Esophagus muscularis mucosa (tissue), 4 donors: Measurements from ENCODE around the gene RELT. TPM values are rescaled to one million over a fixed set of nuclear protein-coding genes. Genes with fewer than 3 reads are reported as not detected.

ENCODE experiments used
- DNase-seq: peaks from one replicate; pipeline ENCODE4 v3.0.0-alpha.2; 2017; ENCODE audit errors: extremely low spot score
- H3K27ac ChIP-seq, 4 donors: fragments of 200-600 bp; sonication (generic); replicated peaks in 1 of 4; 1 replicate in 3 of 4; 2 replicates in 1 of 4; pipeline ENCODE4 v1.5.1; 2016 to 2019; ENCODE audit warnings: mild to moderate bottlenecking in 1 of 4
- H3K27me3 ChIP-seq, 4 donors: fragments of 200-600 bp; sonication (generic); one replicate each; pipeline versions ENCODE4 v1.5.1 to v1.6.0; 2016 to 2019
- H3K36me3 ChIP-seq, 4 donors: fragments of 200-600 bp; sonication (generic); one replicate each; pipeline ENCODE4 v1.5.1; 2016 to 2019
- H3K4me1 ChIP-seq, 4 donors: fragments of 200-600 bp; sonication (generic); one replicate each; pipeline ENCODE4 v1.5.1; 2016 to 2019
- H3K4me3 ChIP-seq, 4 donors: fragments of 200-600 bp; sonication (generic); 1 replicate in 2 of 4; 2 replicates in 2 of 4; pipeline ENCODE4 v1.5.1; 2016 to 2019; ENCODE audit warnings: mild to moderate bottlenecking in 4 of 4, moderate library complexity in 1 of 4
- H3K9me3 ChIP-seq, 4 donors: fragments of 200-600 bp; sonication (generic); 1 replicate in 3 of 4; 2 replicates in 1 of 4; pipeline ENCODE4 v1.5.1; 2016 to 2019
- EP300 ChIP-seq: sonication (generic); formaldehyde crosslinking; IDR thresholded peaks from one replicate; pipeline ENCODE4 v1.6.1; 2017; ENCODE audit warnings: antibody characterized with exemption
- POLR2A ChIP-seq: fragments of 450-650 bp; IDR thresholded peaks from one replicate; pipeline ENCODE4 v1.6.1; 2017; ENCODE audit warnings: antibody characterized with exemption, moderate library complexity, mild to moderate bottlenecking, low read depth
- POLR2AphosphoS5 ChIP-seq, 2 donors: sonication (generic); formaldehyde crosslinking; IDR thresholded peaks; one replicate each; pipeline ENCODE4 v1.6.1; 2017; ENCODE audit warnings: antibody characterized with exemption in 2 of 2
- WGBS: methylation state at CpG from one replicate; pipeline ENCODE4 v1.1.5; 2018; 5-methylcytosine and 5-hydroxymethylcytosine counted together
- intact Hi-C: fragments of 100-400 bp; cut with DNase I; formaldehyde crosslinking; loops from one replicate; pipeline ENCODE4 v1.15.1; 2023
- total RNA-seq, 4 donors: library from RNA; depleted of rRNA; stranded (reverse); fragments of >200 nt; gene quantifications; one replicate each; pipeline versions ENCODE4 v1.1.0 to v1.2.1, GENCODE V29; 2016
- TF ChIP-seq, protein P1 (sequence below), 3 experiments: fragments of 200-600 bp in 2 of 3; fragments of 450-650 bp in 1 of 3; sonication (generic) in 2 of 3; IDR thresholded peaks; one replicate each; pipeline ENCODE4 v1.5.1; 2017 to 2019; ENCODE audit warnings: antibody characterized with exemption in 3 of 3, mild to moderate bottlenecking in 2 of 3, moderate library complexity in 1 of 3

RELT gene
- total RNA-seq, 4 donors from 2014 or later, result 1.2 to 7.8 (median 2.2) TPM

DNA sequence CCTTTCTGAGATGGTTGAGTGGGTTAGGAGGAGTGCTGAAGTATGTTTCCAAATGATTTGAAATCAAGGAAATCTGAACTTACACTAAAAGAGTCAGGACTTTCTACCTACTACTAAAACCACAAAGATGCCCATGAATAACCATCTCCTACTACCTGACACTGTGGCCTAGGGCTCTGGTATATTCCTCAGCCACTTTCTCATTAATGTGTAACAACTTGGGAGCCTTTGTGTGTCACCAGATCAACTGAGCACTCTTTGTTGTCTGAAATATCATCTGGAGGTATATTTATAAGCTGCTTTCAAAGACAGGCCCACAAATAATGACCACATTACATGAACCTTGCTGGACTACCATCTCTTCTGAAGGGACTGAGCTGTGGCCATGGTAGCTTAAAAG lies 43.9 kb downstream of the RELT start:
- H3K4me1 ChIP-seq, result peaks cover 7 to 17% (median 12%) of the 10 kb centered on the region in 4 donors
- H3K4me3 ChIP-seq, result no peak overlapping the region
- intact Hi-C loops, result no loop called here
- DNase-seq, result no peak
- no peaks in the 10 kb centered on the region for H3K27me3 ChIP-seq
- no peak for TF ChIP-seq POLR2AphosphoS5 (IDR thresholded peaks at IDR 0.05)
- TF ChIP-seq EP300, result no peak
- TF ChIP-seq, protein P1, sequence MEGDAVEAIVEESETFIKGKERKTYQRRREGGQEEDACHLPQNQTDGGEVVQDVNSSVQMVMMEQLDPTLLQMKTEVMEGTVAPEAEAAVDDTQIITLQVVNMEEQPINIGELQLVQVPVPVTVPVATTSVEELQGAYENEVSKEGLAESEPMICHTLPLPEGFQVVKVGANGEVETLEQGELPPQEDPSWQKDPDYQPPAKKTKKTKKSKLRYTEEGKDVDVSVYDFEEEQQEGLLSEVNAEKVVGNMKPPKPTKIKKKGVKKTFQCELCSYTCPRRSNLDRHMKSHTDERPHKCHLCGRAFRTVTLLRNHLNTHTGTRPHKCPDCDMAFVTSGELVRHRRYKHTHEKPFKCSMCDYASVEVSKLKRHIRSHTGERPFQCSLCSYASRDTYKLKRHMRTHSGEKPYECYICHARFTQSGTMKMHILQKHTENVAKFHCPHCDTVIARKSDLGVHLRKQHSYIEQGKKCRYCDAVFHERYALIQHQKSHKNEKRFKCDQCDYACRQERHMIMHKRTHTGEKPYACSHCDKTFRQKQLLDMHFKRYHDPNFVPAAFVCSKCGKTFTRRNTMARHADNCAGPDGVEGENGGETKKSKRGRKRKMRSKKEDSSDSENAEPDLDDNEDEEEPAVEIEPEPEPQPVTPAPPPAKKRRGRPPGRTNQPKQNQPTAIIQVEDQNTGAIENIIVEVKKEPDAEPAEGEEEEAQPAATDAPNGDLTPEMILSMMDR (IDR thresholded peaks at IDR 0.05), result no peak
- TF ChIP-seq POLR2A, result no peak
- no peaks in the 10 kb centered on the region for H3K9me3 ChIP-seq
- H3K36me3 ChIP-seq, result peaks cover 0 to 17% (median 9%) of the 10 kb centered on the region in 4 donors
- no peak overlapping the region for H3K27ac ChIP-seq

DNA sequence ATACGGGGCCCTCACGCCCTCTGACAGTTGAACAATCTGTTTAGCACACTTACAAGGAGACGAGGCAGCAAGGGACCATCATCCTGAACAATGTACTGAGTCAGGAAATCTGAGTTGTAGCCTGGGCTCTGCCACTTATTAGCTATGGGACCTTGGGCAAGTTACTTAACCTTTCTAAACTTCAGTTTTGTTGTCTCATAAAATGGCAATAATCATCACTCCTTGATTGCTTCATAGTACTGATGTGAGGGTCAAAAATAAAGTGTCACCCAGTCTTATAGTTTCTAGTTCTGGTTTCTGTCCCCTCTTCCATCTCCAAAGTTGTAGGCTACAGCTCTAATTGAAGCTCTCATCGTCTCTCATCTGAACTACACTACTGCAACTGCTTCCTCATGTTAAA lies 46.7 kb downstream of the RELT start:
- 92% methylated on average over 4 of the region's 4 CpGs for WGBS
- DNase-seq, result no peak
- intact Hi-C loops, result no loop called here
- TF ChIP-seq POLR2A, result no peak
- TF ChIP-seq EP300, result no peak
- Histone ChIP-seq H3K27me3 (no peaks in the 10 kb centered on the region), H3K27ac (no peak overlapping the region), H3K4me1 (peaks cover 14 to 19% (median 16%) of the 10 kb centered on the region in 4 donors), H3K9me3 (no peaks in the 10 kb centered on the region), H3K4me3 (no peak overlapping the region), H3K36me3 (peaks cover 0 to 15% (median 9%) of the 10 kb centered on the region in 4 donors)

DNA sequence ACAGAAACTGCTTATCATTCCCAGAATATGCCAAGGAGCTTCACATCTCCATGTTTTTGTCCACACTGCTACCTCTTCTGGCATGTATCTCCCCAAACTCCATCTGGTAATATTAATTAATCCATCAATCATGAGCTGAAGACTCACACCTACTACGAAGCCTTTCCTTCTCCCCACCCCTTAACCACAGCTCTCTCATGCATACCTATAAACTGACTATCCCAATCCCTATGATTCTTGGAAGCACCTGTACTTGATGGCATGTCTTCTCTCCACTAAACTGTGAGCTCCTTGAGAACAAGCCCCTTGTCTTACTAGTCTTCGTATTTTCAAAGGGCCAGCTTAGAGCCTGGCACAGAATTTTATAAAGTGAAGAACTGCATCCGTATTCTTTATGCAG lies 47.3 kb downstream of the RELT start:
- TF ChIP-seq EP300 (no peak), POLR2A (no peak), POLR2AphosphoS5 (IDR thresholded peaks at IDR 0.05) (no peak)
- TF ChIP-seq, protein P1 (IDR thresholded peaks at IDR 0.05), result no peak
- 92% methylated on average over 3 of the region's 3 CpGs for WGBS
- H3K4me1 ChIP-seq, result peaks cover 14 to 19% (median 16%) of the 10 kb centered on the region in 4 donors

DNA sequence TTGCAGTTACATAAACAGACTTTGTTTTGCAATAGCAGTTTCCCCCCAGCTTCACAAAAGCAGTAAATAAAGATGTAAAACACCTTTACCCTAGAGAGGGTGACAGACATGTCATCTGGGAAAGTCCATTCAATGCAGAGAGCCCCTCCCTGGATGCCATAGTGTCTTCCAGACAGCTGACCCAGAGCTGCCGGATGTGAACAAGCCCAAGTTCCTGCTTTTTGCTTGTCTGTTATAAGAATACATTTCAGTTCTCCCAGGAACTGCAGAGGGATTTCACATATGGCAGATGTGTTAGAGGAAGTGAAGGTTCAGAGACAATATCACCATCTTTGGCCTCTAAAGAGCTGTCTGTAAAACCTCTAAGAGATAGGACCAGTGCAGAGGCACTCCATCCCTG lies 48.9 kb downstream of the RELT start:
- Histone ChIP-seq H3K4me1 (peaks cover 14 to 32% (median 27%) of the 10 kb centered on the region in 4 donors), H3K27ac (no peak overlapping the region), H3K4me3 (no peak overlapping the region), H3K36me3 (peaks cover 0 to 9% (median 2%) of the 10 kb centered on the region in 4 donors), H3K27me3 (no peaks in the 10 kb centered on the region), H3K9me3 (no peaks in the 10 kb centered on the region)
- no peak for DNase-seq
- intact Hi-C loops, result no loop called here
- no peak for TF ChIP-seq EP300
- TF ChIP-seq, protein P1 (IDR thresholded peaks at IDR 0.05), result no peak
- no peak for TF ChIP-seq POLR2AphosphoS5 (IDR thresholded peaks at IDR 0.05)
- TF ChIP-seq POLR2A, result no peak
- 92% methylated on average over 1 of the region's 1 CpG for WGBS

More for the DNA sequence above, 47.3 kb downstream of the RELT start:
- Histone ChIP-seq H3K27me3 (no peaks in the 10 kb centered on the region), H3K27ac (no peak overlapping the region), H3K9me3 (no peaks in the 10 kb centered on the region), H3K36me3 (peaks cover 0 to 10% (median 7%) of the 10 kb centered on the region in 4 donors), H3K4me3 (no peak overlapping the region)
- intact Hi-C loops, result no loop called here
- DNase-seq, result no peak

DNA sequence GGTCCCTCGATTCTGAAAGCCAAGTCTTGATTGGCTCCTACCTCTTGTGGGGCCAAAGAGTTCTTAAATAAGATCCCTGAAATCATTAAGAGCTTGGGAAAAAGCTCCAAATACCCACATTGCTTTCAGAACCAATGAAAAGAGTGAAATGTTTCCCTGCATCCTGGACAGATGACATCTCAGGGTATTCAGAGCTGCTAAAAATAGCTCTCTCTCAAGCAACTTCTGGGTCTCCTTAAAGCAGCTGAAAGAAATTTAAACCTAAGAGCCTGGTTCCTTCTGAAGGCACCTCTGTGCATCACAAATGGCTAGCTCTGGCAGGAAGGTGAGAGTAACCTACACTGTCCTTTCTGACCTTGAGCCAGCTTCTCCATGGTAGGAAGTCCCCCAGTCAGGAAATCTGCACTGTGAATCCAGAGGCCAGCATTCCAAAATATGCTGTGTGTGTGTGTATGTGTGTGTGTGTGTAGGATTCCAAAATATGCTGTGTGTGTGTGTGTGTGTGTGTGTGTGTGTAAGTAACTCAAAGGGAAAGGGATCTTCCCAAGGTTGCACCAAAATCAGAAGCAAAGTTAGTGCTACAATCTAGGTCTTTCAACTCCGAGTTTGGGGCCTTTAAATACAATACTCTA lies 50.1 kb downstream of the RELT start:
- TF ChIP-seq EP300, result no peak
- no peak for TF ChIP-seq POLR2AphosphoS5 (IDR thresholded peaks at IDR 0.05)
- TF ChIP-seq, protein P1 (IDR thresholded peaks at IDR 0.05), result no peak
- TF ChIP-seq POLR2A, result no peak
- intact Hi-C loops, result no loop called here
- no peaks in the 10 kb centered on the region for H3K27me3 ChIP-seq
- peak overlapping the region in 3 of 4 donors; percentile 15 to 42 (median 28) for H3K27ac ChIP-seq
- H3K4me1 ChIP-seq, result peaks cover 14 to 32% (median 27%) of the 10 kb centered on the region in 4 donors
- 59% methylated on average over 2 of the region's 2 CpGs for WGBS
- no peaks in the 10 kb centered on the region for H3K9me3 ChIP-seq
- H3K36me3 ChIP-seq, result peaks cover 0 to 14% (median 4%) of the 10 kb centered on the region in 4 donors
- DNase-seq, result no peak
- H3K4me3 ChIP-seq, result no peak overlapping the region
